ENCODE measurements around the gene EPN2.

GRCh38 chr17:19370493-19370960 lies 133.4 kb downstream of the EPN2 start:
- TF ChIP-seq CTCF (conservative IDR thresholded peaks at IDR 0.05; ENCODE audit: low read depth in 2 of 2) (no peak), CREB1 (CRISPR knock-in tag; IDR thresholded peaks at IDR 0.05; ENCODE audit: low read depth) (no peak), STAT1 (IDR thresholded peaks at IDR 0.05; ENCODE audit: unreplicated experiment) (no peak), ETS1 (IDR thresholded peaks at IDR 0.05) (no peak), EZH2phosphoT487 (IDR thresholded peaks at IDR 0.05; ENCODE audit: unreplicated experiment) (no peak), EZH2 (IDR thresholded peaks at IDR 0.05; ENCODE audit: low read depth, unreplicated experiment) (no peak), POLR2AphosphoS5 (IDR thresholded peaks at IDR 0.05; ENCODE audit: low read depth) (no peak), REST (IDR thresholded peaks at IDR 0.05; ENCODE audit: unreplicated experiment) (no peak), ZNF114 (CRISPR knock-in tag; IDR thresholded peaks at IDR 0.05) (no peak)
